Central memory CD8-positive, alpha-beta T cell (primary cell): ENCODE measurements around the gene GRM7.

Experiments
- ATAC-seq: fragments of 150-1000 bp; cut with Tn5 transposase; replicated peaks from 2 replicates; pipeline ENCODE4 v1.10.0; 2022; ENCODE audit warnings: mild to moderate bottlenecking, moderate FRiP score, moderate number of reproducible peaks; ENCODE audit not compliant: poor library complexity, severe bottlenecking; ENCODE audit errors: extremely low read depth
- DNase-seq, 2 donors: peaks; one replicate each; pipeline ENCODE4 v3.0.0; 2021; ENCODE audit warnings: low spot score in 2 of 2
- H3K27ac Mint-ChIP-seq: one replicate; pipeline ENCODE4 v1.8.0; 2022; ENCODE audit warnings: low read depth, mild to moderate bottlenecking, moderate library complexity, mixed read lengths
- H3K27me3 Mint-ChIP-seq: one replicate; pipeline ENCODE4 v1.8.0; 2022; ENCODE audit warnings: mixed read lengths
- H3K36me3 Mint-ChIP-seq: one replicate; pipeline ENCODE4 v1.8.0; 2022; ENCODE audit warnings: mild to moderate bottlenecking, moderate library complexity, mixed read lengths; ENCODE audit not compliant: insufficient read depth
- H3K4me1 Mint-ChIP-seq: one replicate; pipeline ENCODE4 v1.8.0; 2022; ENCODE audit warnings: mixed read lengths
- H3K4me3 Mint-ChIP-seq: one replicate; pipeline ENCODE4 v1.8.0; 2022; ENCODE audit warnings: mild to moderate bottlenecking, moderate library complexity, mixed read lengths
- H3K9me3 Mint-ChIP-seq: one replicate; pipeline ENCODE4 v1.8.0; 2022; ENCODE audit warnings: mixed read lengths

GRM7 gene

GRCh38 chr3:7518026-7518425 lies 657.1 kb downstream of the GRM7 start:
- Mint-ChIP-seq H3K4me1 (no peaks in the 10 kb centered on the region), H3K27ac (no peak overlapping the region), H3K4me3 (no peak overlapping the region), H3K9me3 (peaks cover 5% of the 10 kb centered on the region), H3K36me3 (no peaks in the 10 kb centered on the region), H3K27me3 (no peaks in the 10 kb centered on the region)
- no peak for ATAC-seq
- no peak for DNase-seq

GRCh38 chr3:7518456-7518855 lies 657.5 kb downstream of the GRM7 start:
- Mint-ChIP-seq H3K36me3 (no peaks in the 10 kb centered on the region), H3K27me3 (no peaks in the 10 kb centered on the region), H3K9me3 (peaks cover 5% of the 10 kb centered on the region), H3K4me3 (no peak overlapping the region), H3K4me1 (no peaks in the 10 kb centered on the region), H3K27ac (no peak overlapping the region)
- ATAC-seq (no peak), DNase-seq (no peak)

- no peaks in the 10 kb centered on the region for H3K4me1 Mint-ChIP-seq
Measured at GRCh38 chr3:7520059-7520458, 659.1 kb downstream of the GRM7 start.

GRCh38 chr3:7520593-7520992 lies 659.7 kb downstream of the GRM7 start:
- no peak for DNase-seq
- Mint-ChIP-seq H3K36me3 (no peaks in the 10 kb centered on the region), H3K27ac (no peak overlapping the region), H3K9me3 (peaks cover 7% of the 10 kb centered on the region), H3K4me1 (no peaks in the 10 kb centered on the region), H3K4me3 (no peak overlapping the region), H3K27me3 (no peaks in the 10 kb centered on the region)
- no peak for ATAC-seq

More at GRCh38 chr3:7520059-7520458, 659.1 kb downstream of the GRM7 start:
- H3K9me3 Mint-ChIP-seq = peaks cover 5% of the 10 kb centered on the region
- no peak overlapping the region for H3K4me3 Mint-ChIP-seq
- no peaks in the 10 kb centered on the region for H3K27me3 Mint-ChIP-seq
- H3K36me3 Mint-ChIP-seq = no peaks in the 10 kb centered on the region
- DNase-seq = no peak
- no peak for ATAC-seq
- H3K27ac Mint-ChIP-seq = no peak overlapping the region

- DNase-seq (no peak), ATAC-seq (no peak)
- no peaks in the 10 kb centered on the region for H3K27me3 Mint-ChIP-seq
Measured at GRCh38 chr3:7536510-7536909, 675.6 kb downstream of the GRM7 start.

GRCh38 chr3:7536921-7537320 lies 676.0 kb downstream of the GRM7 start:
- Mint-ChIP-seq H3K36me3 (no peaks in the 10 kb centered on the region), H3K27me3 (no peaks in the 10 kb centered on the region)

More at GRCh38 chr3:7536510-7536909, 675.6 kb downstream of the GRM7 start:
- H3K27ac Mint-ChIP-seq = no peak overlapping the region
- peaks cover 11% of the 10 kb centered on the region for H3K9me3 Mint-ChIP-seq
- H3K4me3 Mint-ChIP-seq = no peak overlapping the region
- no peaks in the 10 kb centered on the region for H3K36me3 Mint-ChIP-seq
- no peaks in the 10 kb centered on the region for H3K4me1 Mint-ChIP-seq

GRCh38 chr3:7543294-7543880 lies 682.5 kb downstream of the GRM7 start:
- Mint-ChIP-seq H3K27me3 (no peaks in the 10 kb centered on the region), H3K4me1 (no peaks in the 10 kb centered on the region), H3K36me3 (no peaks in the 10 kb centered on the region), H3K4me3 (no peak overlapping the region), H3K9me3 (peaks cover 5% of the 10 kb centered on the region), H3K27ac (no peak overlapping the region)
- no peak for DNase-seq
- ATAC-seq = no peak

More at GRCh38 chr3:7536921-7537320, 676.0 kb downstream of the GRM7 start:
- DNase-seq = no peak
- no peaks in the 10 kb centered on the region for H3K4me1 Mint-ChIP-seq
- H3K4me3 Mint-ChIP-seq = no peak overlapping the region
- H3K27ac Mint-ChIP-seq = no peak overlapping the region
- peaks cover 11% of the 10 kb centered on the region for H3K9me3 Mint-ChIP-seq
- ATAC-seq = no peak

- Mint-ChIP-seq H3K27ac (no peak overlapping the region), H3K36me3 (no peaks in the 10 kb centered on the region), H3K27me3 (no peaks in the 10 kb centered on the region), H3K4me1 (no peaks in the 10 kb centered on the region), H3K4me3 (no peak overlapping the region), H3K9me3 (peaks cover 8% of the 10 kb centered on the region)
- no peak for DNase-seq
- no peak for ATAC-seq
Measured at GRCh38 chr3:7545334-7545733, 684.4 kb downstream of the GRM7 start.

- no peak for DNase-seq
- Mint-ChIP-seq H3K4me3 (no peak overlapping the region), H3K4me1 (no peaks in the 10 kb centered on the region), H3K36me3 (no peaks in the 10 kb centered on the region), H3K27ac (no peak overlapping the region), H3K9me3 (peaks cover 12% of the 10 kb centered on the region), H3K27me3 (no peaks in the 10 kb centered on the region)
- ATAC-seq = no peak
Measured at GRCh38 chr3:7546253-7546652, 685.3 kb downstream of the GRM7 start.

GRCh38 chr3:7547826-7548225 lies 686.9 kb downstream of the GRM7 start:
- Mint-ChIP-seq H3K36me3 (no peaks in the 10 kb centered on the region), H3K4me3 (no peak overlapping the region), H3K27me3 (no peaks in the 10 kb centered on the region), H3K4me1 (no peaks in the 10 kb centered on the region), H3K9me3 (peaks cover 13% of the 10 kb centered on the region), H3K27ac (no peak overlapping the region)
- ATAC-seq = no peak
- no peak for DNase-seq

- Mint-ChIP-seq H3K36me3 (no peaks in the 10 kb centered on the region), H3K9me3 (peaks cover 13% of the 10 kb centered on the region), H3K4me3 (no peak overlapping the region)
Measured at GRCh38 chr3:7562892-7563291, 702.0 kb downstream of the GRM7 start.

GRCh38 chr3:7565574-7565973 lies 704.7 kb downstream of the GRM7 start:
- no peaks in the 10 kb centered on the region for H3K27me3 Mint-ChIP-seq
- ATAC-seq = no peak
- H3K27ac Mint-ChIP-seq = no peak overlapping the region
- no peak for DNase-seq
- no peaks in the 10 kb centered on the region for H3K36me3 Mint-ChIP-seq
- H3K4me1 Mint-ChIP-seq = no peaks in the 10 kb centered on the region
- H3K9me3 Mint-ChIP-seq = peaks cover 18% of the 10 kb centered on the region
- H3K4me3 Mint-ChIP-seq = no peak overlapping the region

More at GRCh38 chr3:7562892-7563291, 702.0 kb downstream of the GRM7 start:
- ATAC-seq (no peak), DNase-seq (no peak)
- Mint-ChIP-seq H3K27ac (no peak overlapping the region), H3K27me3 (no peaks in the 10 kb centered on the region), H3K4me1 (no peaks in the 10 kb centered on the region)

GRCh38 chr3:7567160-7567559 lies 706.2 kb downstream of the GRM7 start:
- H3K27me3 Mint-ChIP-seq = no peaks in the 10 kb centered on the region
- H3K4me1 Mint-ChIP-seq = no peaks in the 10 kb centered on the region
- H3K36me3 Mint-ChIP-seq = no peaks in the 10 kb centered on the region
- DNase-seq (no peak), ATAC-seq (no peak)
- H3K9me3 Mint-ChIP-seq = peaks cover 20% of the 10 kb centered on the region
- H3K4me3 Mint-ChIP-seq = no peak overlapping the region
- no peak overlapping the region for H3K27ac Mint-ChIP-seq
